Activated T-helper 2 cell treated with anti-CD3 and anti-CD28 coated beads, Interferon-gamma antibody, Interleukin-2, Interleukin-4, amounts not matched to agents 10 μg/mL and 5 μg/mL and 100 μg/mL, durations not matched to agents 14 hours and 24 hours and 36 hours (primary cell): Measurements from ENCODE around the gene IFNA13. TPM values are rescaled to one million over a fixed set of nuclear protein-coding genes. Genes with fewer than 3 reads are reported as not detected.

ENCODE experiments used
- DNase-seq: peaks from one replicate; pipeline ENCODE4 v3.0.0; 2021; ENCODE audit warnings: low spot score
- H3K27ac Mint-ChIP-seq: one replicate; pipeline ENCODE4 v1.8.0; 2021; ENCODE audit warnings: mixed read lengths
- H3K27me3 Mint-ChIP-seq: one replicate; pipeline ENCODE4 v1.8.0; 2021; ENCODE audit warnings: low read depth, mixed read lengths
- H3K36me3 Mint-ChIP-seq: one replicate; pipeline ENCODE4 v1.8.0; 2021; ENCODE audit warnings: low read depth, mixed read lengths
- H3K4me1 Mint-ChIP-seq: one replicate; pipeline ENCODE4 v1.8.0; 2021; ENCODE audit warnings: low read depth, mixed read lengths
- H3K4me3 Mint-ChIP-seq: one replicate; pipeline ENCODE4 v1.8.0; 2021; ENCODE audit warnings: low read depth, mild to moderate bottlenecking, moderate library complexity, mixed read lengths
- H3K9me3 Mint-ChIP-seq: one replicate; pipeline ENCODE4 v1.8.0; 2021; ENCODE audit warnings: mixed read lengths
- intact Hi-C: fragments of 100-400 bp; cut with micrococcal nuclease; formaldehyde crosslinking; loops from one replicate; pipeline ENCODE4 v1.15.1; 2023
- total RNA-seq: library from RNA; stranded (reverse); gene quantifications from 2 replicates; pipeline ENCODE4 v1.2.3, GENCODE V29; 2022

The IFNA13 gene
- not detected in 2 replicates for total RNA-seq

GRCh38 chr9:21367957-21368356 lies at the start of gene IFNA13:
Gene IFNA13, minus strand, starts transcription at chr9:21368057. Its CDS starts 47 bp downstream, at chr9:21368010.
- Mint-ChIP-seq H3K9me3 (no peaks in the 10 kb centered on the region), H3K4me3 (no peak within 1 kb of the TSS), H3K36me3 (no peaks in the 10 kb centered on the region), H3K27ac (no peak within 1 kb of the TSS), H3K27me3 (peaks cover 49% of the 10 kb centered on the region), H3K4me1 (no peaks in the 10 kb centered on the region)
- intact Hi-C loops = no loop called here
- DNase-seq = no peak

- Mint-ChIP-seq H3K27me3 (peaks cover 28% of the 10 kb centered on the region), H3K27ac (no peak overlapping the region), H3K4me1 (no peaks in the 10 kb centered on the region), H3K9me3 (no peaks in the 10 kb centered on the region), H3K4me3 (no peak overlapping the region), H3K36me3 (no peaks in the 10 kb centered on the region)
- intact Hi-C loops = no loop called here
- DNase-seq = no peak
Measured at GRCh38 chr9:21415493-21416267, 47.8 kb upstream of the IFNA13 start.

- DNase-seq = no peak
- Mint-ChIP-seq H3K9me3 (no peaks in the 10 kb centered on the region), H3K27me3 (peaks cover 32% of the 10 kb centered on the region), H3K27ac (no peak overlapping the region), H3K4me3 (no peak overlapping the region), H3K4me1 (no peaks in the 10 kb centered on the region), H3K36me3 (no peaks in the 10 kb centered on the region)
- intact Hi-C loops = no loop called here
Measured at GRCh38 chr9:21414220-21414940, 46.5 kb upstream of the IFNA13 start.

GRCh38 chr9:21413624-21414023 lies 45.8 kb upstream of the IFNA13 start:
- H3K36me3 Mint-ChIP-seq = no peaks in the 10 kb centered on the region
- no peak overlapping the region for H3K27ac Mint-ChIP-seq
- no peak for DNase-seq
- H3K4me1 Mint-ChIP-seq = no peaks in the 10 kb centered on the region
- H3K9me3 Mint-ChIP-seq = no peaks in the 10 kb centered on the region
- H3K4me3 Mint-ChIP-seq = no peak overlapping the region
- intact Hi-C loops = no loop called here
- peaks cover 38% of the 10 kb centered on the region for H3K27me3 Mint-ChIP-seq

GRCh38 chr9:21413151-21413550 lies 45.3 kb upstream of the IFNA13 start:
- Mint-ChIP-seq H3K9me3 (no peaks in the 10 kb centered on the region), H3K36me3 (no peaks in the 10 kb centered on the region), H3K4me3 (no peak overlapping the region), H3K4me1 (no peaks in the 10 kb centered on the region), H3K27ac (no peak overlapping the region), H3K27me3 (peaks cover 38% of the 10 kb centered on the region)
- intact Hi-C loops = no loop called here
- DNase-seq = no peak

- intact Hi-C loops = no loop called here
- H3K4me1 Mint-ChIP-seq = no peaks in the 10 kb centered on the region
- H3K27ac Mint-ChIP-seq = no peak overlapping the region
- no peak for DNase-seq
- H3K36me3 Mint-ChIP-seq = no peaks in the 10 kb centered on the region
- H3K9me3 Mint-ChIP-seq = no peaks in the 10 kb centered on the region
- H3K4me3 Mint-ChIP-seq = no peak overlapping the region
- H3K27me3 Mint-ChIP-seq = peaks cover 43% of the 10 kb centered on the region
Measured at GRCh38 chr9:21412107-21412506, 44.2 kb upstream of the IFNA13 start.

- Mint-ChIP-seq H3K36me3 (no peaks in the 10 kb centered on the region), H3K4me3 (no peak within 1 kb of the TSS), H3K4me1 (no peaks in the 10 kb centered on the region), H3K27ac (no peak within 1 kb of the TSS), H3K27me3 (peaks cover 52% of the 10 kb centered on the region), H3K9me3 (no peaks in the 10 kb centered on the region)
- no peak for DNase-seq
- intact Hi-C loops = no loop called here
Measured at GRCh38 chr9:21408817-21409216, 41.0 kb upstream of the IFNA13 start, which contains the start of gene IFNA8. Gene IFNA8, plus strand, starts transcription at chr9:21409117. Its CDS starts 60 bp downstream, at chr9:21409177.

- intact Hi-C loops = loop anchor here (5.0 kb wide), 1 partner anchor 33 kb away; no protein-coding TSS in a partner anchor
- Mint-ChIP-seq H3K27ac (no peak overlapping the region), H3K4me1 (peaks cover 12% of the 10 kb centered on the region), H3K27me3 (peaks cover 60% of the 10 kb centered on the region), H3K36me3 (no peaks in the 10 kb centered on the region), H3K4me3 (no peak overlapping the region), H3K9me3 (no peaks in the 10 kb centered on the region)
- no peak for DNase-seq
Measured at GRCh38 chr9:21404146-21404545, 36.3 kb upstream of the IFNA13 start.

GRCh38 chr9:21402386-21403251 lies 34.8 kb upstream of the IFNA13 start:
- H3K27ac Mint-ChIP-seq = no peak overlapping the region
- peaks cover 12% of the 10 kb centered on the region for H3K4me1 Mint-ChIP-seq
- H3K36me3 Mint-ChIP-seq = no peaks in the 10 kb centered on the region
- H3K4me3 Mint-ChIP-seq = peak overlapping the region; percentile 54
- intact Hi-C loops = loop anchor here (5.0 kb wide), 1 partner anchor 35 kb away; no protein-coding TSS in a partner anchor
- DNase-seq = no peak
- H3K9me3 Mint-ChIP-seq = no peaks in the 10 kb centered on the region
- H3K27me3 Mint-ChIP-seq = peaks cover 69% of the 10 kb centered on the region

- H3K9me3 Mint-ChIP-seq = no peaks in the 10 kb centered on the region
- intact Hi-C loops = loop anchor here (5.0 kb wide), 1 partner anchor 37 kb away; no protein-coding TSS in a partner anchor
- H3K4me1 Mint-ChIP-seq = peaks cover 25% of the 10 kb centered on the region
- no peak for DNase-seq
- H3K36me3 Mint-ChIP-seq = no peaks in the 10 kb centered on the region
- peaks cover 68% of the 10 kb centered on the region for H3K27me3 Mint-ChIP-seq
- no peak overlapping the region for H3K27ac Mint-ChIP-seq
- no peak overlapping the region for H3K4me3 Mint-ChIP-seq
Measured at GRCh38 chr9:21399956-21400355, 32.1 kb upstream of the IFNA13 start.

GRCh38 chr9:21398955-21399489 lies 31.2 kb upstream of the IFNA13 start:
- H3K4me3 Mint-ChIP-seq = no peak overlapping the region
- intact Hi-C loops = no loop called here
- H3K9me3 Mint-ChIP-seq = no peaks in the 10 kb centered on the region
- no peaks in the 10 kb centered on the region for H3K36me3 Mint-ChIP-seq
- H3K4me1 Mint-ChIP-seq = peaks cover 25% of the 10 kb centered on the region
- no peak for DNase-seq
- H3K27me3 Mint-ChIP-seq = peaks cover 62% of the 10 kb centered on the region
- no peak overlapping the region for H3K27ac Mint-ChIP-seq
